ENCODE results near the gene AMELX. TPM values are rescaled to one million over a fixed set of nuclear protein-coding genes. Genes with fewer than 3 reads are reported as not detected.

The AMELX gene
- total RNA-seq, 2 donors from 2014 or later: not detected

- Histone ChIP-seq H3K4me3 (no peak overlapping the region), H3K27ac (no peak overlapping the region), H3K27me3 (no peaks in the 10 kb centered on the region), H3K9me3 (no peaks in the 10 kb centered on the region), H3K9ac (ENCODE audit: low read depth in 2 of 2, low read length in 2 of 2) (no peak overlapping the region), H3K4me1 (no peaks in the 10 kb centered on the region), H3K36me3 (no peaks in the 10 kb centered on the region)
- no peak for DNase-seq
- no peak for TF ChIP-seq CTCF (IDR thresholded peaks at IDR 0.05)
- intact Hi-C loops (cut with DNase I): no loop called here
Measured at GRCh38 chrX:11321986-11322385, 28.8 kb downstream of the AMELX start.

GRCh38 chrX:11328134-11328533, 34.9 kb downstream of the AMELX start:
- DNase-seq: no peak
- Histone ChIP-seq H3K27ac (no peak overlapping the region), H3K9me3 (no peaks in the 10 kb centered on the region), H3K36me3 (no peaks in the 10 kb centered on the region), H3K4me1 (no peaks in the 10 kb centered on the region), H3K9ac (ENCODE audit: low read depth in 2 of 2, low read length in 2 of 2) (no peak overlapping the region), H3K27me3 (no peaks in the 10 kb centered on the region), H3K4me3 (no peak overlapping the region)
- intact Hi-C loops (cut with DNase I): no loop called here
- TF ChIP-seq CTCF (IDR thresholded peaks at IDR 0.05): no peak

DNA sequence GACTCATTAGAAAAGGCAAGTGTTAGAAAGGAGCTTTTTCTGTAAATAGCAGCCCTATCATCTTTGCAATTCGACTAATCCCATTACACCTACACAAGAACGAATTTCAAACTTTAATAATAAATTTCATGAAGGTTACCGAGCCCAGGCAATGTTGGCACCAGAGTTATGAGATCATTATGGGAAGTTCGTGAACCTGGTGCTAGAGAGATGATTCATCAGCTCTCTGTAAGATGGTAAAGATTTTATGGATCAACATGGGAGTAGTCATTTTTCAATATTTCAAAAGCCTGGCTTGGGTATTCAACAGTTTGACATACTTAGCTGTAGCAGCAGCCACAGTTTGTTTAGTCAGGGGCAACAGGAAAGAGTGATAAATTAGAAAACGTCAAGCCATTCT, 35.8 kb downstream of the AMELX start:
- Histone ChIP-seq H3K27ac (no peak overlapping the region), H3K36me3 (no peaks in the 10 kb centered on the region), H3K9ac (ENCODE audit: low read depth in 2 of 2, low read length in 2 of 2) (no peak overlapping the region), H3K27me3 (no peaks in the 10 kb centered on the region), H3K4me1 (no peaks in the 10 kb centered on the region), H3K9me3 (no peaks in the 10 kb centered on the region), H3K4me3 (no peak overlapping the region)
- no peak for TF ChIP-seq CTCF (IDR thresholded peaks at IDR 0.05)
- intact Hi-C loops (cut with DNase I): no loop called here
- DNase-seq: no peak

DNA sequence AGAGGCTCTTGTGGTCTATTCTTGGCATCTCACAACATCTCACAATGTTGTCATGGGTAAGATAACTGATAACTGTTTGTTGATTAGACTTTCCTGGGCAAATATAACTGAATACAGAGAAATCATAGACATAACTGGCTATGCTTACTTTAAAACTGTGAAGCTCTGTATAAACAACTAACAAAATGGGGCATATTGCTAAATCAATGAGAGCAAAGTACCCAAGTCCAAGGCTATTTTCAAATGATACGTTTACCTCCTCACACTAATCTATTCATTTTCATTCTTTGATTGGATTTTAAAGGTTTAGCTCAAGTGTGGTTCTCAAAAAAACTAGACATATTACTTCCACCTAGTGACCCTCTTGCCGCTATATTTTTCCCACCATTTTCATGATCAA, 38.6 kb downstream of the AMELX start:
- Histone ChIP-seq H3K27me3 (no peaks in the 10 kb centered on the region), H3K27ac (no peak overlapping the region), H3K9me3 (no peaks in the 10 kb centered on the region), H3K36me3 (no peaks in the 10 kb centered on the region), H3K9ac (ENCODE audit: low read depth in 2 of 2, low read length in 2 of 2) (no peak overlapping the region), H3K4me3 (no peak overlapping the region), H3K4me1 (no peaks in the 10 kb centered on the region)
- no peak for DNase-seq
- TF ChIP-seq CTCF (IDR thresholded peaks at IDR 0.05): no peak
- intact Hi-C loops (cut with DNase I): no loop called here

DNA sequence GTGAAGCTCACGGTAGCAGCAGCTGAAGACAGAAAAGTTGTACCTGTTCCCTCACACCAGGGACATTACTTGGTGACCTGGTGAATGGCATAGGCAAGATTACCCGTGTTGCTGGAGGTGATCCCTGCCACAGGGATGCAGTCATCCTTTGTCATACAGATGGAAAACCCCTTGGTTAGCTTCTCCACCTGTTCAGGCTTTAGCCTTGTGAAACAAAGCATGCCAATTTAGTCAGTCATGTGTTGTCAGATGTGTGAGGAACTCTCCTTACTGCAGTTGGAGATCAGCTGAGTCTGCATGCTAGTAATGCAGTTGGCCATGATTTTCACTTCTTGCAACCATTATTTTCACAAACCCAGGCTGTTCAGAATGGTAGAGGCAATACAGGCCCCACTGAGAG, 41.0 kb downstream of the AMELX start:
- no peak for DNase-seq
- H3K9me3 ChIP-seq: no peaks in the 10 kb centered on the region
- no peaks in the 10 kb centered on the region for H3K4me1 ChIP-seq
- H3K27ac ChIP-seq: no peak overlapping the region
- no peak overlapping the region for H3K4me3 ChIP-seq
- TF ChIP-seq CTCF (IDR thresholded peaks at IDR 0.05): no peak
- intact Hi-C loops (cut with DNase I): no loop called here
- no peaks in the 10 kb centered on the region for H3K27me3 ChIP-seq
- H3K36me3 ChIP-seq: no peaks in the 10 kb centered on the region
- H3K9ac ChIP-seq (ENCODE audit: low read depth in 2 of 2, low read length in 2 of 2): no peak overlapping the region

GRCh38 chrX:11336201-11336600, 43.0 kb downstream of the AMELX start:
- intact Hi-C loops (cut with DNase I): no loop called here
- Histone ChIP-seq H3K4me1 (no peaks in the 10 kb centered on the region), H3K27me3 (no peaks in the 10 kb centered on the region), H3K36me3 (no peaks in the 10 kb centered on the region), H3K4me3 (no peak overlapping the region), H3K27ac (no peak overlapping the region), H3K9me3 (no peaks in the 10 kb centered on the region), H3K9ac (ENCODE audit: low read depth in 2 of 2, low read length in 2 of 2) (no peak overlapping the region)
- no peak for DNase-seq
- no peak for TF ChIP-seq CTCF (IDR thresholded peaks at IDR 0.05)

Data from colonic mucosa (tissue), 4 donors.